Hepatocyte (in vitro differentiated cells): Measurements from ENCODE around the gene PRMT7. TPM values are rescaled to one million over a fixed set of nuclear protein-coding genes. Genes with fewer than 3 reads are reported as not detected.

Experiments
- DNase-seq: peaks from one replicate; pipeline ENCODE4 v3.0.0-alpha.2; 2016; ENCODE audit warnings: low spot score
- H2AFZ ChIP-seq: fragments of 200-600 bp; sonication (generic); 2 replicates; pipeline ENCODE4 v1.6.0; 2016; ENCODE audit warnings: antibody characterized with exemption, mild to moderate bottlenecking
- H3K27ac ChIP-seq: fragments of 200-600 bp; sonication (generic); 2 replicates; pipeline ENCODE4 v1.5.1; 2016; ENCODE audit warnings: mild to moderate bottlenecking
- H3K27me3 ChIP-seq: fragments of 200-600 bp; sonication (generic); 2 replicates; pipeline ENCODE4 v1.6.1; 2016
- H3K36me3 ChIP-seq: fragments of 200-600 bp; sonication (generic); replicated peaks from 2 replicates; pipeline ENCODE4 v1.5.1; 2016; ENCODE audit warnings: low read depth; ENCODE audit not compliant: insufficient read depth
- H3K4me1 ChIP-seq: fragments of 200-600 bp; sonication (generic); 2 replicates; pipeline ENCODE4 v1.5.1; 2016; ENCODE audit warnings: mild to moderate bottlenecking, moderate library complexity; ENCODE audit not compliant: insufficient read depth
- H3K4me2 ChIP-seq: fragments of 200-600 bp; sonication (generic); 2 replicates; pipeline ENCODE4 v1.6.0; 2016
- H3K4me3 ChIP-seq: fragments of 200-600 bp; sonication (generic); 2 replicates; pipeline ENCODE4 v1.5.1; 2016; ENCODE audit warnings: mild to moderate bottlenecking
- H3K79me2 ChIP-seq: fragments of 200-600 bp; sonication (generic); 2 replicates; pipeline ENCODE4 v1.6.0; 2017; ENCODE audit warnings: mild to moderate bottlenecking
- H3K9me2 ChIP-seq: fragments of 200-600 bp; sonication (generic); replicated peaks from 2 replicates; pipeline ENCODE4 v1.6.0; 2017; ENCODE audit warnings: mild to moderate bottlenecking; ENCODE audit not compliant: insufficient read depth
- H3K9me3 ChIP-seq: fragments of 200-600 bp; sonication (generic); 2 replicates; pipeline ENCODE4 v1.5.1; 2016; ENCODE audit warnings: low read depth, mild to moderate bottlenecking
- H4K20me1 ChIP-seq: fragments of 200-600 bp; sonication (generic); 2 replicates; pipeline ENCODE4 v1.6.0; 2016; ENCODE audit warnings: mild to moderate bottlenecking; ENCODE audit not compliant: insufficient read depth, poor library complexity, severe bottlenecking
- CTCF ChIP-seq: fragments of 200-600 bp; sonication (generic); IDR thresholded peaks from 2 replicates; pipeline ENCODE4 v1.5.1; 2016; ENCODE audit warnings: antibody characterized with exemption, mild to moderate bottlenecking; ENCODE audit not compliant: poor library complexity
- EZH2 ChIP-seq: fragments of 200-600 bp; sonication (generic); IDR thresholded peaks from 2 replicates; pipeline ENCODE4 v1.6.1; 2016; ENCODE audit warnings: antibody characterized with exemption, mild to moderate bottlenecking, borderline replicate concordance
- EZH2phosphoT487 ChIP-seq: fragments of 200-600 bp; sonication (generic); IDR thresholded peaks from one replicate; pipeline ENCODE4 v1.6.1; 2018; ENCODE audit warnings: antibody characterized with exemption, mild to moderate bottlenecking, low read depth, moderate library complexity; ENCODE audit not compliant: unreplicated experiment, severe bottlenecking
- WGBS: methylation state at CpG from one replicate; pipeline ENCODE4 v1.1.6; 2016; ENCODE audit warnings: low lambda C conversion rate; ENCODE audit errors: missing lambda C conversion rate; 5-methylcytosine and 5-hydroxymethylcytosine counted together
- polyA plus RNA-seq: library from polyadenylated mRNA; unstranded; fragments of >200 nt; fragmentation: Nextera tagmentation; extraction: Ambion mirVana; gene quantifications from 2 replicates; pipeline ENCODE4 v1.2.1, GENCODE V29; 2016
- total RNA-seq: library from RNA; depleted of rRNA; stranded (reverse); fragments of >200 nt; gene quantifications from 2 replicates; pipeline ENCODE4 v1.2.3, GENCODE V29; 2014

PRMT7 gene
- total and polyA plus RNA-seq, 2 experiments from 2014 or later, result 41.1 to 43.6 TPM

- Histone ChIP-seq H3K9me3 (no peaks in the 10 kb centered on the region), H3K4me3 (no peak overlapping the region), H3K4me1 (peaks cover 5% of the 10 kb centered on the region), H3K27me3 (no peaks in the 10 kb centered on the region), H3K27ac (peak overlapping the region; percentile 23), H2AFZ (no peak overlapping the region), H3K9me2 (no peaks in the 10 kb centered on the region), H3K36me3 (no peaks in the 10 kb centered on the region), H3K79me2 (peaks cover 47% of the 10 kb centered on the region), H3K4me2 (no peak overlapping the region), H4K20me1 (no peaks in the 10 kb centered on the region)
- 78% methylated on average over 3 of the region's 3 CpGs for WGBS
- no peak for DNase-seq
- TF ChIP-seq EZH2phosphoT487, result no peak
- TF ChIP-seq CTCF, result no peak
- no peak for TF ChIP-seq EZH2
These were observed 34.6 kb upstream of the PRMT7 start for GRCh38 chr16:68276223-68276622.

GRCh38 chr16:68279726-68280558 is 30.9 kb upstream of the PRMT7 start:
- WGBS, result 93% methylated on average over 13 of the region's 13 CpGs
- peaks cover 5% of the 10 kb centered on the region for H3K4me1 ChIP-seq

GRCh38 chr16:68281368-68282063 is 29.3 kb upstream of the PRMT7 start:
- Histone ChIP-seq H3K36me3 (no peaks in the 10 kb centered on the region), H3K9me3 (no peaks in the 10 kb centered on the region)
- 80% methylated on average over 4 of the region's 4 CpGs for WGBS

More at GRCh38 chr16:68279726-68280558, 30.9 kb upstream of the PRMT7 start:
- H2AFZ ChIP-seq, result no peak overlapping the region
- H3K27me3 ChIP-seq, result no peaks in the 10 kb centered on the region
- H3K4me3 ChIP-seq, result no peak overlapping the region
- no peak for DNase-seq
- H3K36me3 ChIP-seq, result no peaks in the 10 kb centered on the region
- TF ChIP-seq EZH2phosphoT487, result no peak
- no peak for TF ChIP-seq CTCF
- TF ChIP-seq EZH2, result no peak
- H3K9me3 ChIP-seq, result no peaks in the 10 kb centered on the region
- peaks cover 15% of the 10 kb centered on the region for H3K79me2 ChIP-seq
- no peaks in the 10 kb centered on the region for H3K9me2 ChIP-seq
- no peak overlapping the region for H3K27ac ChIP-seq
- H4K20me1 ChIP-seq, result no peaks in the 10 kb centered on the region
- no peak overlapping the region for H3K4me2 ChIP-seq

More at GRCh38 chr16:68281368-68282063, 29.3 kb upstream of the PRMT7 start:
- no peak overlapping the region for H2AFZ ChIP-seq
- peaks cover 21% of the 10 kb centered on the region for H3K79me2 ChIP-seq
- DNase-seq, result no peak
- H3K4me3 ChIP-seq, result no peak overlapping the region
- no peaks in the 10 kb centered on the region for H3K27me3 ChIP-seq
- no peak overlapping the region for H3K4me2 ChIP-seq
- no peaks in the 10 kb centered on the region for H4K20me1 ChIP-seq
- no peaks in the 10 kb centered on the region for H3K4me1 ChIP-seq
- no peak overlapping the region for H3K27ac ChIP-seq
- TF ChIP-seq CTCF, result no peak
- TF ChIP-seq EZH2, result no peak
- TF ChIP-seq EZH2phosphoT487, result no peak
- no peaks in the 10 kb centered on the region for H3K9me2 ChIP-seq
